ENCODE results near the gene CPA4. TPM values are rescaled to one million over a fixed set of nuclear protein-coding genes. Genes with fewer than 3 reads are reported as not detected.

Gene CPA4
- total and polyA plus RNA-seq, 4 donors: 0.03 to 0.05 TPM; not detected in 2

GRCh38 chr7:130303551-130303950 is 10.6 kb downstream of the CPA4 start:
- H3K9ac ChIP-seq (ENCODE audit: low read depth in 1 of 2, low read length in 2 of 2): no peak overlapping the region
- H3K27me3 ChIP-seq (ENCODE audit: control insufficient read depth in 4 of 4, insufficient read depth in 4 of 4, low read length in 3 of 4): no peaks in the 10 kb centered on the region
- no peak for DNase-seq (ENCODE audit: low spot score)
- H3K9me3 ChIP-seq (ENCODE audit: control insufficient read depth in 4 of 4, low read length in 3 of 4): no peaks in the 10 kb centered on the region
- H3K36me3 ChIP-seq (ENCODE audit: control insufficient read depth in 4 of 4, insufficient read depth in 3 of 4, low read depth in 1 of 4, low read length in 3 of 4): no peaks in the 10 kb centered on the region
- no peak overlapping the region for H3K4me3 ChIP-seq (ENCODE audit: low read depth in 1 of 3, low read length in 3 of 3)
- no peaks in the 10 kb centered on the region for H3K4me1 ChIP-seq (ENCODE audit: control insufficient read depth in 4 of 4, insufficient read depth in 4 of 4, low read length in 3 of 4)
- WGBS: 57% methylated on average over 5 of the region's 5 CpGs
- no peak overlapping the region for H3K27ac ChIP-seq (ENCODE audit: low read depth in 1 of 2, low read length in 2 of 2)
- TF ChIP-seq RXRA (IDR thresholded peaks at IDR 0.05) (no peak), FOXA1 (IDR thresholded peaks at IDR 0.05) (no peak), NR2F2 (IDR thresholded peaks at IDR 0.05) (no peak), FOXA2 (IDR thresholded peaks at IDR 0.05) (no peak), HNF4G (IDR thresholded peaks at IDR 0.05) (no peak), CTCF (IDR thresholded peaks at IDR 0.05; ENCODE audit: low read depth, low read length, missing input control) (no peak), SP1 (IDR thresholded peaks at IDR 0.05) (no peak), EGR1 (IDR thresholded peaks at IDR 0.05; ENCODE audit: low read depth in 2 of 2) (no peak), HNF4A (conservative IDR thresholded peaks at IDR 0.05) (no peak), TAF1 (conservative IDR thresholded peaks at IDR 0.05) (no peak), GABPA (IDR thresholded peaks at IDR 0.05 in 1 of 2, conservative IDR thresholded peaks at IDR 0.05 in 1 of 2) (no peak), YY1 (IDR thresholded peaks at IDR 0.05) (no peak), ZBTB33 (IDR thresholded peaks at IDR 0.05) (no peak), JUND (IDR thresholded peaks at IDR 0.05) (no peak), REST (IDR thresholded peaks at IDR 0.05) (no peak), MAX (IDR thresholded peaks at IDR 0.05) (no peak), ATF3 (IDR thresholded peaks at IDR 0.05) (no peak), RAD21 (IDR thresholded peaks at IDR 0.05) (no peak)

Data from liver (tissue), 9 donors.